ENCODE measurements around the gene LYAR. TPM values are rescaled to one million over a fixed set of nuclear protein-coding genes. Genes with fewer than 3 reads are reported as not detected.

Gene LYAR
- total RNA-seq, 2 experiments from 2014 or later = 69.4 to 78.4 TPM

GRCh38 chr4:4333265-4333706, 43.3 kb upstream of the LYAR start:
- ChIA-PET CTCF (interaction anchor here (2.4 kb wide), 1 partner anchor 74 kb away, joined by 14 read pairs; no protein-coding TSS in a partner anchor), POLR2A (no interaction called here)
- H3K4me3 Mint-ChIP-seq = no peak overlapping the region
- no peaks in the 10 kb centered on the region for H3K9me3 Mint-ChIP-seq
- DNase-seq = no peak
- ATAC-seq = no peak
- peaks cover 7% of the 10 kb centered on the region for H3K4me1 Mint-ChIP-seq (ENCODE audit: low read depth)
- H3K27ac Mint-ChIP-seq = no peak overlapping the region
- no peaks in the 10 kb centered on the region for H3K36me3 Mint-ChIP-seq (ENCODE audit: low read depth)
- no peaks in the 10 kb centered on the region for H3K27me3 Mint-ChIP-seq
- no peak for TF ChIP-seq CTCF (IDR thresholded peaks at IDR 0.05)
- intact Hi-C loops (cut with micrococcal nuclease) = no loop called here

DNA sequence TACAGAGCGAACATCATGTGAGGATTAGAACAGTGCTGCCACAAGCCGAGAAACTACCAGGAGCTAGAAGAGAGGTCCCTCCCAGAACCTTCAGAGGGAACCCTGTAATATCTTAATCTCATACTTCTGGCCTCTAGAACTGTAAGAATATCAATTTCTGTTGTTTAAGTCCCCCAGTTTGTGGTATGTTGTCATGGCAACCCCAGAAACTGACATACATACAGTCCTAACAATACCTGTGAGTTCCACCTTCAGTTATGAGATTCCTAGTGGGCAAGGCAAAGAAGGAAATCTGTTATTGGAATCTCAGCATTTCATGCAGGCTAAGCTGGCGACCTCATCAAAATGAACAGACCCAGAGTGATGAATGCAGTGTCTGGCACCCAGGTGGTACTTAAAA, 42.6 kb upstream of the LYAR start:
- H3K4me1 Mint-ChIP-seq (ENCODE audit: low read depth) = peaks cover 7% of the 10 kb centered on the region
- ChIA-PET POLR2A (interaction anchor here (0.6 kb wide), 1 partner anchor 108 kb away, joined by 3 read pairs; no protein-coding TSS in a partner anchor), CTCF (interaction anchor here (2.4 kb wide), 1 partner anchor 73 kb away, joined by 14 read pairs; no protein-coding TSS in a partner anchor)
- intact Hi-C loops (cut with micrococcal nuclease) = no loop called here
- H3K36me3 Mint-ChIP-seq (ENCODE audit: low read depth) = no peaks in the 10 kb centered on the region
- no peaks in the 10 kb centered on the region for H3K27me3 Mint-ChIP-seq
- ATAC-seq (no peak), DNase-seq (no peak)
- H3K9me3 Mint-ChIP-seq = no peaks in the 10 kb centered on the region
- TF ChIP-seq CTCF (IDR thresholded peaks at IDR 0.05) = no peak
- no peak overlapping the region for H3K4me3 Mint-ChIP-seq
- no peak overlapping the region for H3K27ac Mint-ChIP-seq

DNA sequence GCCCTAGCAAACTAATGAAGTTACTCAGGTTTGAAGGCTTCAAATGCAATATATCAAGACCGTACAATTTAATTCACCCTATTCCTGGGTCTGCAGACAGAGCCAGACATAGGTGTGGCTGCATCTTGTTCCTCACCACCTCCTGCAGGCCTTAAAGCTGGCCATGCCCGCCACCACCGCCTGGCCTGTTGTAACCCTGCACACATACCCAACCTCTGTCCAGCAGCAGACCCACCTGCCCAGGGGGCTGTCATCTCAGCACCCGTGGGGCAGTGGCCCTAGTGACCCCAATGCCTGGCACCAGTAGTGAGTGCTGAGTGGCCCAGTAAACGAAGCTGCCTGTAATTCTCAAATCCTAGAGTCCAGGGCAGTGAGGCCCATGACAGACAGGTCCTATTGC, 40.8 kb upstream of the LYAR start:
- no peaks in the 10 kb centered on the region for H3K27me3 Mint-ChIP-seq
- H3K4me3 Mint-ChIP-seq = no peak overlapping the region
- ChIA-PET CTCF (interaction anchor here (0.5 to 2.0 kb wide), 3 partner anchors 71 to 157 kb away, joined by 3 to 8 read pairs (median 3); no protein-coding TSS in a partner anchor), POLR2A (no interaction called here)
- no peak for TF ChIP-seq CTCF (IDR thresholded peaks at IDR 0.05)
- peaks cover 7% of the 10 kb centered on the region for H3K4me1 Mint-ChIP-seq (ENCODE audit: low read depth)
- H3K36me3 Mint-ChIP-seq (ENCODE audit: low read depth) = no peaks in the 10 kb centered on the region
- DNase-seq (no peak), ATAC-seq (no peak)
- H3K9me3 Mint-ChIP-seq = no peaks in the 10 kb centered on the region
- intact Hi-C loops (cut with micrococcal nuclease) = no loop called here
- no peak overlapping the region for H3K27ac Mint-ChIP-seq

- intact Hi-C loops (cut with micrococcal nuclease) = no loop called here
- CTCF ChIA-PET = no interaction called here
Measured at GRCh38 chr4:4329496-4329895, 39.5 kb upstream of the LYAR start.

DNA sequence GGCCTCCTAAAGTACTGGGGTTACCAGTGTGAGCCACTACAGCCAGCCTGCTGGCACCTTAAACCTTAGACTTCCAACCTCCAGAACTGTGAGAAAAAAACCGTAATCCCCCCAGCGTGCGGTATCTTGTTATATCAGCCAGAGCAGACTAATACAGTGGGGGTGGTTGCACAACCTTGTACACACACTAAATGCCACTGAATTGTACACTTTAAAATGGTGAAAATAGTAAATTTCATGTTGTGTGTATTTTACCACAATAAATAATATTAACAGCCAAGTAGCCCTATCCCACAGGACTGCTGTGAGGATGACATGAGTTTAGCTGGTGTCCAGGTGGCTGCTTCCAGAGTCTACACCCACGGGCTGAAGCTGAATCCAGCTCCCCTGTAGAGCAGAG, 38.9 kb upstream of the LYAR start:
- POLR2A ChIA-PET = no interaction called here
- ATAC-seq = no peak
- Mint-ChIP-seq H3K9me3 (no peaks in the 10 kb centered on the region), H3K4me1 (ENCODE audit: low read depth) (no peaks in the 10 kb centered on the region), H3K27me3 (no peaks in the 10 kb centered on the region), H3K36me3 (ENCODE audit: low read depth) (no peaks in the 10 kb centered on the region), H3K4me3 (no peak overlapping the region), H3K27ac (no peak overlapping the region)
- CTCF ChIA-PET = no interaction called here
- no peak for DNase-seq
- TF ChIP-seq CTCF (IDR thresholded peaks at IDR 0.05) = no peak
- intact Hi-C loops (cut with micrococcal nuclease) = no loop called here

More at GRCh38 chr4:4329496-4329895, 39.5 kb upstream of the LYAR start:
- DNase-seq (no peak), ATAC-seq (no peak)
- H3K4me3 Mint-ChIP-seq = no peak overlapping the region
- H3K9me3 Mint-ChIP-seq = no peaks in the 10 kb centered on the region
- no peak for TF ChIP-seq CTCF (IDR thresholded peaks at IDR 0.05)
- no peaks in the 10 kb centered on the region for H3K36me3 Mint-ChIP-seq (ENCODE audit: low read depth)
- no peaks in the 10 kb centered on the region for H3K4me1 Mint-ChIP-seq (ENCODE audit: low read depth)
- POLR2A ChIA-PET = no interaction called here
- no peak overlapping the region for H3K27ac Mint-ChIP-seq
- H3K27me3 Mint-ChIP-seq = no peaks in the 10 kb centered on the region

Data from activated CD8-positive, alpha-beta T cell treated with anti-CD3 and anti-CD28 coated beads for 36 hours (primary cell).